Measurements from ENCODE around the gene CDK5RAP2. TPM values are rescaled to one million over a fixed set of nuclear protein-coding genes. Genes with fewer than 3 reads are reported as not detected.

CDK5RAP2 gene
- total RNA-seq, 4 donors from 2014 or later, result 41.6 to 77.2 (median 43.2) TPM

GRCh38 chr9:120447959-120448500 lies 131.9 kb downstream of the CDK5RAP2 start:
- H3K27me3 ChIP-seq, result no peaks in the 10 kb centered on the region

DNA sequence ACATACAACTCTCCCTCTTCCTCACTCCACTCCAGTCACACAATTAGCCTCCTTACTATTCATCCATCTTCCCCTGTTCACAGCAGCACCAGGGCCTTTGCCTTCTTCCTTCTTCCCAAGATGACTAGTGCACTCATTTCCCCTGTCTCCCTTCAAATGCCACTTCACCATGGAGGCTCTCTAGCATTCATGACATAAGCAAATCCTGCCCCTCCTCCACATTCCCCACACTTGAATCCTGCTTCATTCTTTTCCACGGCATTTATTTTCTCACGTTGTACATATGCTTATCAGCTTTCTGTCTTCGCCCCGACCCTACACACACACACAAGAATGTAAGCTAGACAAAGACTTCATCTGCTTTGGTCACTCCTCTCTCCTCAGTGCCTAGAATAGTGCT lies 133.3 kb downstream of the CDK5RAP2 start:
- Histone ChIP-seq H3K4me1 (no peaks in the 10 kb centered on the region), H3K27ac (no peak overlapping the region), H3K9me3 (no peaks in the 10 kb centered on the region), H3K4me3 (no peak overlapping the region), H3K27me3 (no peaks in the 10 kb centered on the region), H3K36me3 (peaks cover 3 to 85% of the 10 kb centered on the region in 2 donors)
- WGBS, 2 donors (ENCODE audit: low coverage in 1 of 2), result 87 to 92% methylated on average over 3 to 4 of the region's 4 CpGs
- ATAC-seq, result no peak
- TF ChIP-seq CTCF (IDR thresholded peaks at IDR 0.05), result no peak
- no peak for TF ChIP-seq POLR2AphosphoS5 (IDR thresholded peaks at IDR 0.05)
- no peak for TF ChIP-seq EP300 (IDR thresholded peaks at IDR 0.05)
- TF ChIP-seq POLR2A (IDR thresholded peaks at IDR 0.05), result no peak

More at GRCh38 chr9:120447959-120448500, 131.9 kb downstream of the CDK5RAP2 start:
- Histone ChIP-seq H3K4me1 (no peaks in the 10 kb centered on the region), H3K27ac (no peak overlapping the region), H3K4me3 (no peak overlapping the region), H3K36me3 (peaks cover 3 to 82% of the 10 kb centered on the region in 2 donors), H3K9me3 (no peaks in the 10 kb centered on the region)
- no peak for ATAC-seq
- WGBS, 2 donors (ENCODE audit: low coverage in 1 of 2), result 96 to 99% methylated on average over 5 to 7 of the region's 9 CpGs
- TF ChIP-seq CTCF (IDR thresholded peaks at IDR 0.05) (no peak), POLR2AphosphoS5 (IDR thresholded peaks at IDR 0.05) (no peak), POLR2A (IDR thresholded peaks at IDR 0.05) (no peak), EP300 (IDR thresholded peaks at IDR 0.05) (no peak)

DNA sequence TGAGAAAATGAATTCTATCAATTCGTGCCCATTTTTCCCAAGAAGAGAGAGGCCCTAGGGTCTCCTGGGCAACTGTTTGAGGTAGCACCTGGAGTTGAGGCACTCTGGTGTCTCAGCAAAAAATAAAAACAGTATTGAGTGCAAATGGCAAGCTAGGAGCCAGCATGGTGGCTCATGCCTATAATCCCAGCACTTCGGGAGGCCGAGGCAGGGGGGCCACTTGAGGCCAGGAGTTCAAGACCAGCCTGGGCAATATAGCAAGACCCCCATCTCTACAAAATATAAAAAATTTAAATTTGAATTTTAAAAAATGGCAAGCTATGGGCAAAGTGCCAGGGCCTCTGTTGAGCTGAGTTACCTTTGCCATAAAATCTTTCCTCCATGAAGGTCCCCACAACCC lies 136.0 kb downstream of the CDK5RAP2 start:
- WGBS, 2 donors (ENCODE audit: low coverage in 1 of 2), result 88 to 91% methylated on average over 3 of the region's 3 CpGs
- no peaks in the 10 kb centered on the region for H3K4me1 ChIP-seq
- ATAC-seq, result no peak
- no peaks in the 10 kb centered on the region for H3K27me3 ChIP-seq
- H3K9me3 ChIP-seq, result no peaks in the 10 kb centered on the region
- no peak overlapping the region for H3K27ac ChIP-seq
- peaks cover 3 to 91% of the 10 kb centered on the region in 2 donors for H3K36me3 ChIP-seq
- no peak for TF ChIP-seq POLR2A (IDR thresholded peaks at IDR 0.05)
- no peak for TF ChIP-seq CTCF (IDR thresholded peaks at IDR 0.05)
- TF ChIP-seq EP300 (IDR thresholded peaks at IDR 0.05), result no peak
- no peak for TF ChIP-seq POLR2AphosphoS5 (IDR thresholded peaks at IDR 0.05)
- no peak overlapping the region for H3K4me3 ChIP-seq

DNA sequence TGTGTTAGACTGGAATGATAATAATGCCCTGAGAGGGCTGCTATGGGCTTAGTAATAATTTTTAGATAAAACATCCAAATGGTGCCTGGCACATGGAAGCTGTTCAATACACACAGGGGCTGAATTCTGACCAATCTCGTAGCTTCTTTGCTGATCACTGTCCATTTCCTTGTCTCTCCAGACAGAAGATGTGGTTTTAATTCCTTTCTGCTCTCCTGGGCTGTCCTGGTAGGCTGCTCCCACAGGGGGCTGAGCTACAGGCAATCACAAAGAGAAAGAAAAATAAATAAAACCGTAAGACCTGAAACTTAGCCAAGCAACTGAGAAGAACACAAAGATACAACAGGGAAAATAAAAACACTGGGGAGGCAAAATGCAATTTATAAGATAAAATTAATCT lies 136.5 kb downstream of the CDK5RAP2 start:
- Histone ChIP-seq H3K4me3 (no peak overlapping the region), H3K9me3 (no peaks in the 10 kb centered on the region), H3K27me3 (no peaks in the 10 kb centered on the region), H3K36me3 (peaks cover 3 to 96% of the 10 kb centered on the region in 2 donors), H3K27ac (no peak overlapping the region), H3K4me1 (no peaks in the 10 kb centered on the region)
- TF ChIP-seq EP300 (IDR thresholded peaks at IDR 0.05), result no peak
- no peak for TF ChIP-seq POLR2A (IDR thresholded peaks at IDR 0.05)
- no peak for TF ChIP-seq CTCF (IDR thresholded peaks at IDR 0.05)
- TF ChIP-seq POLR2AphosphoS5 (IDR thresholded peaks at IDR 0.05), result no peak
- WGBS, 2 donors (ENCODE audit: low coverage in 1 of 2), result 80% methylated on average over 1 of the region's 2 CpGs; no CpG with 5 or more reads in 1 of the 2 donors
- no peak for ATAC-seq

DNA sequence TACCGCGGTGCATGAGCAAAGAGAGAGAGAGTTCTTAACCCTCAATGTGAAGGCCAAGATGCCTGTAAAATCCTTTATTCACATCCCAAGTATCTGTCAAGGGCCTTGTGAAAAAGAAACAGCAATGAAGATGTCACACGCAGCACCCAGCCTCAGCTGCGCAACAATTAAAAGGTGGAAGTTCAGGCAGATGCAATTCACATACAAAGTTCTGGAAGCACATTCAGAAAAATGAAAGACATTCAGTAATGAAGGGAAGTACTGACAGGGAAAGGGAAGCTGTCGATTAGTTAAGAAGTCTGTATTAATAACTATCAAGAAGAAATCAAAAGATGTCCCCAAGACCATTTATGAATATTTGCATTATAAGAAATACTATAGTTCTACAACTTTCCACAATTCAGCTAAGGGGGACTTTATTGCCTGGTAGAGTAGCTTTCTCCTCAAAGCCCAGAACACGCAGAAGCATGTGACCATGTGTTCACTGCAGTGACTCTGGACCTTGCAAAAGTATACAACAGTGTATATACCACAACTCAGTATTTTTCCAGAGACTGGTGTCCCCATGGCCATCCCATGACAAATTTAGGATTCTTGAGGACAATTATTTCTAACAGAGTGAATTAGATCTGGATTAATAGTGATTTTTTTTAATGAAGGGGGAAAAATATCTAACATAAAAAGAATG lies 137.5 kb downstream of the CDK5RAP2 start:
- no peaks in the 10 kb centered on the region for H3K27me3 ChIP-seq
- TF ChIP-seq POLR2A (IDR thresholded peaks at IDR 0.05) (no peak), CTCF (IDR thresholded peaks at IDR 0.05) (no peak), POLR2AphosphoS5 (IDR thresholded peaks at IDR 0.05) (no peak), EP300 (IDR thresholded peaks at IDR 0.05) (no peak)
- peaks cover 3 to 96% of the 10 kb centered on the region in 2 donors for H3K36me3 ChIP-seq
- 50 to 95% methylated on average over 1 to 4 of the region's 6 CpGs for WGBS, 2 donors (ENCODE audit: low coverage in 1 of 2)
- ATAC-seq, result no peak
- H3K4me1 ChIP-seq, result no peaks in the 10 kb centered on the region
- H3K9me3 ChIP-seq, result no peaks in the 10 kb centered on the region
- H3K4me3 ChIP-seq, result no peak overlapping the region
- no peak overlapping the region for H3K27ac ChIP-seq
